Measurements from ENCODE around the gene UMAD1.
"Not testable (repeated sequence)": the region's sequence is repeated elsewhere in the genome, so short reads cannot be mapped to it uniquely, and the experiment has no call there.

The UMAD1 gene

DNA sequence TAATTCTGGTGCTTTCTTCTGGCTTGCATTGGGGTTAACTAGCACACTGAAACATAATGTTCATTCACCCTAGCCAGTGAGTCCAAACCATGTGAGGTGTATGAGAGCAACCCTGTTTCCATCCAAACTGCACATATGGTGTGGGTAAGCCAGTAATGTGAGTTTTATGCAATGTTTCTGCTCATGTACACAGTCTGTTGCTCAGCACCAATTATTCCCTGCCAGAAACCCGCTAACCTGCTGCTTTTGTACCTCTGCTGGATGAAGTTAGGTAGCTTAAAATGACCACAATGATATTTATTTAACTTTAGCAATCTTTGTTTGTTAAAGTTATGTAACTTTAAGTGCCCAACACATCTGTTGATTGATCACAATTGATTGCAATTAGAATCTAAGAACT, 171.6 kb downstream of the UMAD1 start:
- H3K9me3 Mint-ChIP-seq, result no peaks in the 10 kb centered on the region

DNA sequence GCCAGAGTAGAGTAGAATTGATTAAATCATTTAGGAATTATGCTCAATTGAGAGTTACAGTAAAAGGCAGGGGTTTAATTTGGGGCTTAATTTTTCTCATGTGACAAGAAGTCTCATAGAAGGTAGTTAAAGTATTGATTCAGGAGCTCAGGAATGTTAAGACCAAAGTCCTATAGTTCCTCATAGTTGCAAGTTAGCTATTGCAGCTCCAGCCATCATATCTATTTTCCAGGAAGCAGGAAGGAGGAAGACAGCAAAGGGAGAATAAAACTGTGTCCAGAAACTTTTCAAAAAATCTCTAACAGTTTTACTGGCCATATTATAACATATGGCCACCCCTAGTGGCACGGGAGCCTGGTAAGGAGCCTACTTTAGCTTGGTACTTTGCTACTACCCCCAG, 174.8 kb downstream of the UMAD1 start:
- Mint-ChIP-seq H3K36me3 (ENCODE audit: low read depth) (peaks cover 23% of the 10 kb centered on the region), H3K27me3 (no peaks in the 10 kb centered on the region), H3K4me1 (ENCODE audit: low read depth) (peaks cover 45% of the 10 kb centered on the region), H3K4me3 (no peak overlapping the region), H3K9me3 (no peaks in the 10 kb centered on the region), H3K27ac (no peak overlapping the region)
- no peak for DNase-seq

More for the DNA sequence above, 171.6 kb downstream of the UMAD1 start:
- Mint-ChIP-seq H3K27ac (no peak overlapping the region), H3K4me1 (ENCODE audit: low read depth) (peaks cover 27% of the 10 kb centered on the region), H3K4me3 (no peak overlapping the region), H3K36me3 (ENCODE audit: low read depth) (peaks cover 20% of the 10 kb centered on the region), H3K27me3 (no peaks in the 10 kb centered on the region)
- no peak for DNase-seq

DNA sequence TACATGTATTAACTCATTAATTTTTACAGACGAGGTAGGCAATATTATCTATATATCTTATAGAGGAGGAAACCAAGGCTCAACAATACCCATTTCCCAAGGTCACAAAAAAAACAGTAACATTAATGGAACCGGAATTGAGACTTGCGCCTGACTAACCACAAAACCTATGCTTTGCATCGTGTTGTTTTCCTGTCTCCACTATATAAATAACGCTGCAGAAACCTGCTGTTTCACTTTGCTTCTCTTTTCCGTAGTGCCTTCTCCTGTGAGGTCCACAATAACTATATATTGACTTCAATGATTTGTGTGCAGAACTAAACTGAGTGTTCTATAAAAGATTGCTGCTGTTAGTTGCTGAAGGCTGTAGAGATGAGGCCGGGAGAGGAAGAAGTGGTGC, 175.5 kb downstream of the UMAD1 start:
- Mint-ChIP-seq H3K4me3 (peak overlapping the region; percentile 25), H3K4me1 (ENCODE audit: low read depth) (peaks cover 41% of the 10 kb centered on the region), H3K9me3 (no peaks in the 10 kb centered on the region), H3K36me3 (ENCODE audit: low read depth) (peaks cover 23% of the 10 kb centered on the region), H3K27ac (no peak overlapping the region), H3K27me3 (no peaks in the 10 kb centered on the region)
- no peak for DNase-seq

DNA sequence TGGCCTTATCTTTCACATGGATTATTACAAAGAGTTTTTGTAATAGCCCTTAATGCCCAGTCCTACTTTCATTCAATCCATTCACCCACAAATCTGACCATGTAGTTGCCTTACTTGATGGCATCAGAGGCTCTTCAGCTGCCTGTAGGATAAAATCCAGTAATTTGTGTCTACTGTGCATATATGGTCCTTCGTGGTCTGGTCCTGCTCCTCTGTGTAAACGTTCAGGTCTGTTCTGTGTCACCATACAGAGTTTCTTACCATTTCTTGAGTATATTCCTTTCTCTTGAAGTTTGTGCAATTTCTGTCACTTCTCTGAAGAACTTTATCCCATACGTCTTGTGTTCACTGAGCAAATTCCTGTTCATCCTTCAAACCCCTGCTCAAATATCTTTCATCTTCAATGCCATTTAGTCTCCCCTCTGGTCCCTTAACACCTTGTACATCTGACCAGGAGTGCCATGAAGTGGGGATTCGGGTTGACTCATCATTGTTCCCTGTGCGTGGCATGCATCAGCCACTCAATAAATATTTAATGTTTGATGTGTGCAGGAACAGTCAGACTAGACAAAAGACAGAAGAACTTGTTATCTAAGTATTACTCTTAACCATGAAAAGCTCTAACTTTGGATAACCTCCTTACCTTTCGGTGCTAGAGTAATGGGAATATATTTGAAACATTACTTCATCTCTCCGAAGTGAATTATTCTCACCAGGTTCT, 176.4 kb downstream of the UMAD1 start:
- no peak for DNase-seq
- peaks cover 23% of the 10 kb centered on the region for H3K36me3 Mint-ChIP-seq (ENCODE audit: low read depth)
- H3K27ac Mint-ChIP-seq, result no peak overlapping the region
- H3K9me3 Mint-ChIP-seq, result no peaks in the 10 kb centered on the region
- peaks cover 41% of the 10 kb centered on the region for H3K4me1 Mint-ChIP-seq (ENCODE audit: low read depth)
- no peaks in the 10 kb centered on the region for H3K27me3 Mint-ChIP-seq
- H3K4me3 Mint-ChIP-seq, result no peak overlapping the region

DNA sequence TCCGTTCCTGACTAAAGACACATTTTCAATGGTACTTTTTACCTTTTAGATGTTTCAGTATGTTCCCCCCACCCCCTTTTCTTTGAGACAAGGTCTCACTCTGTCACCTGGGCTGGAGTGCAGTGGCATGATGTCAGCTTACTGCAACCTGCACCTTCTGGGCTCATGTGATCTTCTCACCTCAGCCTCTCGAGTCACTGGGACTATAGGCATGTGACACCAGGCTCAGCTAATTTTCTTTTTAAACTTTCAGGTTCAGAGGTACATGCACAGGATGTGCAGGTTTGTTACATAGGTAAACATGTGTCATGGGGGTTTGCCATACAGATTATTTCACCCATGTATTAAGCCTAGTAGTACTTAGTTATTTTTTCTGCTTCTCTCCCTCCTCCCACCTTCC, 177.2 kb downstream of the UMAD1 start:
- DNase-seq, result no peak
- Mint-ChIP-seq H3K36me3 (ENCODE audit: low read depth) (peaks cover 22% of the 10 kb centered on the region), H3K27ac (no peak overlapping the region), H3K4me3 (no peak overlapping the region), H3K4me1 (ENCODE audit: low read depth) (peaks cover 41% of the 10 kb centered on the region), H3K9me3 (no peaks in the 10 kb centered on the region), H3K27me3 (no peaks in the 10 kb centered on the region)

DNA sequence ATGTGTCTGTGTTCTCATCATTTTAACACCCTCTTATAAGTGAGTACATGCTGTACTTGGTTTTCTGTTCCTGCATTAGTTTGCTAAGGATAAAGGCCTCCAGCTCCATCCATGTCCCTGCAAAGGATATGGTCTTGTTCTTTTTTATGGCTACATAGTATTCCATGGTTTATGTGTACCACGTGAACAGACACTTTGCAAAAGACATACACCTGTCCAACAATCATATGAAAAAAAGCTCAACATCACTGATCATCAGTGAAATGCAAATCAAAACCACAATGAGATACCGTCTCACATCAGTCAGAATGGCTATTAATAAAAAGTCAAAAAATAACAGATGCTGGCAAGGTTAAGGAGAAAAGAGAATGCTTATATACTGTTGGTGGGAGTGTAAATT, 177.6 kb downstream of the UMAD1 start:
- not testable (repeated sequence) for H3K9me3 Mint-ChIP-seq, H3K4me3 Mint-ChIP-seq, H3K27ac Mint-ChIP-seq, DNase-seq, H3K27me3 Mint-ChIP-seq
- H3K4me1 Mint-ChIP-seq (ENCODE audit: low read depth), result peaks cover 41% of the 10 kb centered on the region
- H3K36me3 Mint-ChIP-seq (ENCODE audit: low read depth), result peaks cover 18% of the 10 kb centered on the region

DNA sequence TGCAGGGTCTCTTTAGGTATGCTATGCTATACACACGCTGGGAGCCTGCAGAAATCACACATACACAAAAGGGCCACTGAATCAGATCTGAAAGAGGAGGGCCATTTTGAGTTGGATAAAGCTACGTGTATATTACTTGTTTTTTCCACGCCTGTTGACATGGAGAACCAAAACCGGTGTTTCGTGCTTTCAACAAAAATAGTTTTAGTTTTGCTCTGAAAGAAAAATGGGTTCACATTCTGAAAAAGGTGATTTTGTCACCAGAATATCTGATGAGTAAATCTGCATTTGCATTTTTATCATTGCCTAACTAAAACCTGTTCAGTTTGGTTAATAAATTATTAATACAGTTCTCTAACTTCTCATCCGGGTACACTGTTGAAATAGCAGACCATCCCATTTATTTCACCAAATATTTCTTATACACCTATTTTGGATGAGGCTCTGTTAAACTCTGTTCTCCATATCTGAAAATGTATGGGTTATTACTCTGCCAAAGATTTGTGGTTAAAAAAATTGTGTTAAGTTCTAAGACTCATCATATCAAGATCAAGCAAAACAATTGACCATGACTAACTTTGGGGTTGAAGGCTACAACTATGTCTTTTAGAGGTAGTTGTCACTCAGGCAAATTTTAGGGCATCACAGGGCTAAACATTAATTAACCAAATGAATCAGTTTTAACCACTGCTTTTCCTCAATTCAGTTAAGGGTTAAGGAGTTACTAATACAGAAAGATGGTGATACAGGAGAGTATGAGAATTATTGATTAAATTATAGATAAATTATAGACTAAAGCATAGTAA, 179.1 kb downstream of the UMAD1 start:
- Mint-ChIP-seq H3K27ac (no peak overlapping the region), H3K9me3 (peaks cover 2% of the 10 kb centered on the region), H3K4me1 (ENCODE audit: low read depth) (peaks cover 41% of the 10 kb centered on the region), H3K36me3 (ENCODE audit: low read depth) (peaks cover 19% of the 10 kb centered on the region), H3K4me3 (no peak overlapping the region), H3K27me3 (no peaks in the 10 kb centered on the region)
- DNase-seq, result no peak

DNA sequence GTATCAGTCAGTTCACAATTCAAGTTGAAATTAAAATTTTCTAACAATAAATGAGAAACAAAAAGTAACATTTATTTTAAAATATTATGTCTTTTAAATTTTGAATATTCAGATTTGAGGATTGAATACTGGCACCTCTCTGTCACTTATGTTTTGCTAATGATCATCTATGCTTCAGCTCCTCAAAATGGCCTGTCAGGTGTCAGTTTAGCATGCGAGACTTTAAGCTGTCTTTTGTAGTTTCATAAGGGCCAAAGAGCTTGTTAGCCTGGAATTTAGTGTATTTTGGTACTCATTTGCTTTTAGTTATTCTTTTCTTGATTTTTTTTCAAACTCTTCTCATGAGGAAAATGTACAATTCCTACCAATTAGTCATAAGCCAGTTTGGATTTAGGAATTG, 179.9 kb downstream of the UMAD1 start:
- Mint-ChIP-seq H3K36me3 (ENCODE audit: low read depth) (peaks cover 20% of the 10 kb centered on the region), H3K9me3 (peaks cover 7% of the 10 kb centered on the region), H3K4me1 (ENCODE audit: low read depth) (peaks cover 36% of the 10 kb centered on the region), H3K27me3 (no peaks in the 10 kb centered on the region), H3K27ac (no peak overlapping the region), H3K4me3 (no peak overlapping the region)
- DNase-seq, result no peak

DNA sequence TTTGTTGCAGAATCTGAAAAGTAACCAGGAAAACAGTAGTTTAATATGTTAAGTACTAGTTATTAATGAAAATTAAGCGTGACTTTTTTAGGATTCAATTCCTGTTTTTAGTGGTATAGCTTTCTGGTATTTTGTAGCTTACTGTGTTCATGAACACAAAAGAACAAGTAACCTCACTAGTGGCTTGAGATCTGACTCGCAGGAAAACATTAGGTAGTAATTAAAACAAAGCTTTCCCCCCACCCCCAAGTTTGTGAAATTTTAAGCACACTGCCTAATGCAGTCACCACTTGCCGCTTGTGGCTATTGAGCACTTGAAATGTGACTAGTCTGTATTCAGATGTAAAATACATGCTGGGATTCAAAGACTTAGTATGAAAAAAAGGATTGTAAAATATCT, 180.4 kb downstream of the UMAD1 start:
- DNase-seq, result no peak
- Mint-ChIP-seq H3K27ac (no peak overlapping the region), H3K27me3 (no peaks in the 10 kb centered on the region), H3K4me1 (ENCODE audit: low read depth) (peaks cover 30% of the 10 kb centered on the region), H3K4me3 (no peak overlapping the region), H3K9me3 (peaks cover 7% of the 10 kb centered on the region), H3K36me3 (ENCODE audit: low read depth) (peaks cover 20% of the 10 kb centered on the region)

DNA sequence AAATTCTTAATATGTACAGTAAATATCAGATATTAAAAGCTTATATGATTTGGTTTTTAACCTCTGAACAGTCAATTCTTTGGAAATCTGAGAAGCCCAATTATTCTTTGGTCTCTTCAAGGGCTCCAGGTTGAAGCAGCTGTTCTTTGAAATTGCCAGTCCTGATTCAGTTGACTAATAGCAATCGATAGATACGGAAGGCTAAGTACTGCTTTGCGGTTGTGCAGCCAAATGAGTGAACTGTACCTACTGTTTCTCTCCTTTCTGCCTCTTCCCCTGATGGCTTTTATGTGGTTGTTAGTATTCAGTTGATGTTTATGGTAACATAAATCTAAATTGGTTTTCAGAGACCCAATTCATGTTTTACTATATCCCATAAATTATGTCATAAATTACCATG, 181.0 kb downstream of the UMAD1 start:
- H3K27ac Mint-ChIP-seq, result no peak overlapping the region
- peaks cover 24% of the 10 kb centered on the region for H3K4me1 Mint-ChIP-seq (ENCODE audit: low read depth)
- no peaks in the 10 kb centered on the region for H3K27me3 Mint-ChIP-seq

DNA sequence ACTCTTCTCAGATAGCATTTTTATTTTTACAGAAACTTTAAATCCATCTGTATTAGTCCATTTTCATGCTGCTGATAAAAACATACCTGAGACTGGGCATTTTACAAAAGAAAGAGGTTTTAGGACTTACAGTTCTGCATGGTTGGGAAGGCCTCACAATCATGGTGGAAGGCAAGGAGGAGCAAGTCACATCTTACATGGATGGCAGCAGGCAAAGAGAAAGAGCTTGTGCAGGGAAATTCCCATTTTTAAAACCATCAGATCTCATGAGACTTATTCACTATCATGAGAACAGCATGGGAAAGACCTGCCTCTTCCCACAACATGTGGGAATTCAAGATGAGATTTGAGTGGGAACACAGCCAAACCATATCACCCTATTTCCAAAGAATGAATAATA, 184.7 kb downstream of the UMAD1 start:
- not testable (repeated sequence) for H3K4me1 Mint-ChIP-seq (ENCODE audit: low read depth); DNase-seq; H3K27me3 Mint-ChIP-seq; H3K27ac Mint-ChIP-seq; H3K9me3 Mint-ChIP-seq; H3K4me3 Mint-ChIP-seq
- peaks cover 20% of the 10 kb centered on the region for H3K36me3 Mint-ChIP-seq (ENCODE audit: low read depth)

More for the DNA sequence above, 181.0 kb downstream of the UMAD1 start:
- no peak for DNase-seq
- peaks cover 23% of the 10 kb centered on the region for H3K36me3 Mint-ChIP-seq (ENCODE audit: low read depth)
- H3K9me3 Mint-ChIP-seq, result peaks cover 7% of the 10 kb centered on the region
- no peak overlapping the region for H3K4me3 Mint-ChIP-seq

DNA sequence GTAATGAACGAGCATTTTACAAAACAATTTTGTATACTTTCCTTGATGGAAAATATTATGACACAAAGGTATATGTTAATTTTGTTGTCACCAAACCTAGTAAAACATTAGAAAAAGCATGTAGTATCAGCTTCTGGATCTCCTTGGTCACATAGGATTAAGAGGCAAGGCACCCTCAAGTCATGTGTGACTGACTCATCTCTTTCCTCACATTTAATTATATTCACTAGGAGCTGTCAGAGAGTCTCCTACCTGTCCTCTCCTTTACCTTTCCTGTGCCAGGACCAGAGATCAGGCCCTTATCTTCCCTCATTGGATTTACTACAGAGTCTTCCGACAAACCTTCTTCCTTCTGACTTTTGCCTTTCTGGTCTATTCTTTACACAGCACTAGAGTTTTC, 189.1 kb downstream of the UMAD1 start:
- peaks cover 5% of the 10 kb centered on the region for H3K9me3 Mint-ChIP-seq
- peaks cover 26% of the 10 kb centered on the region for H3K36me3 Mint-ChIP-seq (ENCODE audit: low read depth)
- H3K4me3 Mint-ChIP-seq, result no peak overlapping the region
- H3K27me3 Mint-ChIP-seq, result no peaks in the 10 kb centered on the region
- DNase-seq, result no peak
- H3K4me1 Mint-ChIP-seq (ENCODE audit: low read depth), result peaks cover 11% of the 10 kb centered on the region
- H3K27ac Mint-ChIP-seq, result no peak overlapping the region

DNA sequence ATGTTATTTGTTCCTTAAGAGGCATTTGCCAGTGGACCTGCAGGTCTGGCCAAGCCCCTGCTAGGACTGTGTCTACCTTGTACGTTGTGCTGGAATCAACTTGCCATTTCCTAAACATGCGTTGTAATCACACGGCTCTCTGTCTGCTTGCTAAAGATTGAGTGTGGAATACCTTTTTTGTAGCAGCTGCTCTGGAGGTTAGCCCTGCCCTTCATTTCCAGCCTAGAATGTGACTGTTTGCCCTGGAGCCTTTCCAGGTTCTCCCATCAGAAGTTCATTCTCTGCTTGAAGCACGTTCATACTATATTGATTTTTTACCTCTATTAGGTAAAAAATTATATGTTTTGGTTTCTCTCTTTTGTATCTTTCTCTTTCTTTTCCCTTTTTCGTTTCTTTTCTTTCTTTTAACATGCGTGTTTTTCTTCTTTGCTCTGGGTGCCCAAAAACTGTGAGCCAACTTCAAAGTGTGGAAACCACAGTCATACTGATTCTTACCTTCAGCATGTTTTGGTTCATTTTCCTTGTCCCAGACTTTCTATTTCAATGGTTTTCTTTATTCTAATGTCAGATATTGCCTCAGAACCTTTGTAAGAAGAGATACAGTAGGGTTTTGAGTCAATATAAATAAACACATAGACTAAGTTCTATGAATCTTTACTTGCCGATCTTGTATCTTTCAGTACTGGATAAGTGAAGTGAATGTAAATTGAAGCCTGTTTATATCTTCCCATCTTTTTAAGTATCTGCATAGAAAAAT, 189.7 kb downstream of the UMAD1 start:
- H3K27ac Mint-ChIP-seq, result no peak overlapping the region
- no peak for DNase-seq
- H3K9me3 Mint-ChIP-seq, result peaks cover under 1% of the 10 kb centered on the region
- H3K4me3 Mint-ChIP-seq, result no peak overlapping the region
- no peaks in the 10 kb centered on the region for H3K27me3 Mint-ChIP-seq
- H3K4me1 Mint-ChIP-seq (ENCODE audit: low read depth), result peaks cover 11% of the 10 kb centered on the region
- peaks cover 20% of the 10 kb centered on the region for H3K36me3 Mint-ChIP-seq (ENCODE audit: low read depth)

DNA sequence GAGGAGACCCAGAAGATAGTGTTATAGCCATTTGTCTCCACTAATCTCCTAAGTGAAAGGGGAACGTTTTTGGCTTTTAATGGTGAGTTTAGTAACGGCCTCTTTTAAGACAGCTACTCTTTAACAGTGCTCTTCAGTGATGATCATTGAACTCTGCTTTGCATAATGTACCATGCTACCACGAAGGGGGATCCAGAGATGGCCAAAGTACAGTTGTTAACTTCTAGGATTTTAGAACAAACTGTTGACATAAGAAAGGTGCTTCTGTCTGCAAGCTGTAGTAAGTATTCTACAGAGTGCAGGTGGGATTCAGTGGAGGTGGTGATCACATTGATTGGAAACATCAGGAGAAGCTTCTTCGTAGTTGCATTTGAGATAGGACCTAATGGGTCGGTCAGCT, 192.0 kb downstream of the UMAD1 start:
- H3K36me3 Mint-ChIP-seq (ENCODE audit: low read depth), result peaks cover 16% of the 10 kb centered on the region
- no peaks in the 10 kb centered on the region for H3K27me3 Mint-ChIP-seq
- no peak overlapping the region for H3K27ac Mint-ChIP-seq
- no peak overlapping the region for H3K4me3 Mint-ChIP-seq
- no peak for DNase-seq
- H3K9me3 Mint-ChIP-seq, result no peaks in the 10 kb centered on the region
- H3K4me1 Mint-ChIP-seq (ENCODE audit: low read depth), result peaks cover 11% of the 10 kb centered on the region

DNA sequence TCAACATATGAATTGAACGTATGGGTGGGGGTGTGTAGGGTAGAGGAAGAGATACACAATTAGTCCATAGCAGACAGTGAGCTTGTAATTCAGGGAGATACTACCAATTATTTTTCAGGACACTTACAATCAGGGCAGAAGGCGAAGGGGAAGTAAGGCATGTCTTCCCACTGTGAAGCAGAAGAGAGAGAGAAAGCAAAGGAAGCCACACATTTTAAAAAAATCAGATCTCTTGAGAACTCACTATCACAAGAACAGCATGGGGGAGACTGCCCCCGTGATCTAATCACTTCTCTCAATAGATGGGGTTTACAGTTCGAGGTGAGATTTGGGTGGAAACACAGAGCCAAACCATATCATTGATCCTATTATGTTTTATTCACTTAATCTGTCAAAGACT, 194.2 kb downstream of the UMAD1 start:
- no peak for DNase-seq
- Mint-ChIP-seq H3K27ac (no peak overlapping the region), H3K27me3 (no peaks in the 10 kb centered on the region), H3K36me3 (ENCODE audit: low read depth) (peaks cover 16% of the 10 kb centered on the region), H3K4me3 (no peak overlapping the region), H3K9me3 (no peaks in the 10 kb centered on the region), H3K4me1 (ENCODE audit: low read depth) (peaks cover 11% of the 10 kb centered on the region)

Data from activated T-cell treated with anti-CD3 and anti-CD28 coated beads, Interleukin-2, amount 50 U/mL, for 24 hours (primary cell).